Measurements from ENCODE around the gene RNASET2.
"Not testable (repeated sequence)": the region's sequence is repeated elsewhere in the genome, so short reads cannot be mapped to it uniquely, and the experiment has no call there.

RNASET2 gene

GRCh38 chr6:166900130-166900708 lies 56.1 kb downstream of the RNASET2 start:
- no peak for DNase-seq

DNA sequence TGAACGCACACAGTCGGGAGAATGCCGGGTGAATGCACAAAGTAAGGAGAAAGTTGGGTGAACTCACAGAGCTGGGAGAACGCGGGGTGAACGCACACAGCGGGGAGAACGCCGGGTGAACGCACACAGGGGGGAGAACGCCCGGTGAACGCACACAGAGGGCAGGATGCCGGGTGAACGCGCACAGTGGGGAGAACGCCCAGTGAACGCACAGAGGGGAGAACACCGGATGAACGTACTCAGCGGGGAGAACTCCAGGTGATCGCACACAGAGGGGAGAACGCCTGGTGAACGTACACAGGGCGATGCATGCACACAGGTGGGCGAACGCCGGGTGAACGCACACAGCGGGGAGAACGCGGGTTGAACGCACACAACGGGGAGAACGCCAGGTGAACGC lies 57.4 kb downstream of the RNASET2 start:
- DNase-seq: no peak

- DNase-seq: not testable (repeated sequence)
These were observed 61.7 kb downstream of the RNASET2 start for GRCh38 chr6:166894614-166895013.

GRCh38 chr6:166892472-166892871 lies 63.9 kb downstream of the RNASET2 start:
- not testable (repeated sequence) for DNase-seq

GRCh38 chr6:166886773-166887172 lies 69.6 kb downstream of the RNASET2 start:
- not testable (repeated sequence) for DNase-seq

GRCh38 chr6:166884958-166885357 lies 71.4 kb downstream of the RNASET2 start:
- DNase-seq: not testable (repeated sequence)

- DNase-seq: no peak
These were observed 76.8 kb downstream of the RNASET2 start for GRCh38 chr6:166879594-166879993.
